VCaP (cell line): ENCODE data around the gene CDAN1.

Experiments
- H3K27ac ChIP-seq: fragments of 450-650 bp; 2 replicates; pipeline ENCODE4 v1.5.1; 2017
- TF ChIP-seq, protein P1 (sequence below): fragments of 450-650 bp; conservative IDR thresholded peaks from 2 replicates; pipeline ENCODE4 v1.5.1; 2017; ENCODE audit warnings: mild to moderate bottlenecking, moderate library complexity

CDAN1 gene

DNA sequence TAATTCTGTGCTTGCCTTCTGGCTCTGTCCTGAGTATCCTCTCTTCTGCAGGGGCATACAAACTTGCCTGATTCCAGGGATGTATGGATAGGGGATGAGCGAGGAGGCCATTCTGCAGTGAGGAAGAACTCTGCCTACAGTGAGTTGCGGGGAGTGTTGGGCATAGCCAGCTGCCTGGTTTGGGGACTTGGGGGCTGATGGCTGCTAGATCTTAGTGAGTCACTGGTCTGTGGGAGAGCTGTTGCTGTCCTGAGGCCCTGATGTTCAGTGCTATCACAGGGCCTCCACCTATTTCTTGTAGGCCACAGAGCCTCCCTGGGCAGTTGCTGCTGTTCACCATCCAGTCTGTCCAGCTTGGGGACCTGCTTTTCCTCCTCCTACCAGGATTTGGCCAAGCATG, 20.3 kb downstream of the CDAN1 start:
- TF ChIP-seq, protein P1, sequence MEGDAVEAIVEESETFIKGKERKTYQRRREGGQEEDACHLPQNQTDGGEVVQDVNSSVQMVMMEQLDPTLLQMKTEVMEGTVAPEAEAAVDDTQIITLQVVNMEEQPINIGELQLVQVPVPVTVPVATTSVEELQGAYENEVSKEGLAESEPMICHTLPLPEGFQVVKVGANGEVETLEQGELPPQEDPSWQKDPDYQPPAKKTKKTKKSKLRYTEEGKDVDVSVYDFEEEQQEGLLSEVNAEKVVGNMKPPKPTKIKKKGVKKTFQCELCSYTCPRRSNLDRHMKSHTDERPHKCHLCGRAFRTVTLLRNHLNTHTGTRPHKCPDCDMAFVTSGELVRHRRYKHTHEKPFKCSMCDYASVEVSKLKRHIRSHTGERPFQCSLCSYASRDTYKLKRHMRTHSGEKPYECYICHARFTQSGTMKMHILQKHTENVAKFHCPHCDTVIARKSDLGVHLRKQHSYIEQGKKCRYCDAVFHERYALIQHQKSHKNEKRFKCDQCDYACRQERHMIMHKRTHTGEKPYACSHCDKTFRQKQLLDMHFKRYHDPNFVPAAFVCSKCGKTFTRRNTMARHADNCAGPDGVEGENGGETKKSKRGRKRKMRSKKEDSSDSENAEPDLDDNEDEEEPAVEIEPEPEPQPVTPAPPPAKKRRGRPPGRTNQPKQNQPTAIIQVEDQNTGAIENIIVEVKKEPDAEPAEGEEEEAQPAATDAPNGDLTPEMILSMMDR, result no peak
- H3K27ac ChIP-seq, result no peak overlapping the region

DNA sequence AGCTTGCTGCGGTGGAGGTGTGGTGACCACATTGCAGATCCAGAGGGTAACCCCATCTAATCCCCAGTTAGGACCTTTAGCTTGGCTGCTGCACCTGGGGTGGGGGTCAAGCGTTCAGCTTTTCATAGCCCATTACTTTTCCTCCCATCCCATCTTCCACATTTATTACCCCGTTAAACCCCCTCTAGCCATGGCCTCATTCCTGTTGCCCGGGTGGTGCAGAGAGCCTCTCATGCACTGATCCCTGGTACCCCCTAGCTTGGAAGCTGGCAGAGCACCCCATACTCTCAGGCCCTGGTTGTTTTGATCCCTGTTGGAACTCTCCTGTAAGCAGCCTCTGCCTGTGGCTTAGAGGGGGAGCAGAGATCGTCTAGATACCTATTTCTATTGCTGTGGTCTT, 20.8 kb downstream of the CDAN1 start:
- TF ChIP-seq, protein P1, result no peak

DNA sequence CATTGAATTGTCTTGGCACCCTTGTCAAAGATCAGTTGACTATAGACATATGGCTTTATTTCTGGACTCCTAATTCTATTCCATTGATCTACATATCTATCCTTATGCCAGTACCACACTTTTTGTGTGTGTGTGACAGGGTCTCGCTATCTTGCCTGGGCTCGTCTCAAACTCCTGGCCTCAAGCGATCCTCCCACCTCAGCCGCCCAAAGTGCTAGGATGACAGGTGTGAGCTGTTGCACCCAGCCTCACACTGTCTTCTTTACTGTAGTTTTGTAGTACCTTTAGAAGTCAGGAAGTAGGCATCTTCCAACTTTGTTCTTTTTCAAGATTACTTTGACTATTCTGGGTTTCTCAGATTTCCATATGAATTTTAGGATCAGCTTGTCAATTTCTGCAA, 24.3 kb downstream of the CDAN1 start:
- TF ChIP-seq, protein P1, result no peak
- H3K27ac ChIP-seq, result no peak overlapping the region

More for the DNA sequence above, 20.8 kb downstream of the CDAN1 start:
- no peak overlapping the region for H3K27ac ChIP-seq

DNA sequence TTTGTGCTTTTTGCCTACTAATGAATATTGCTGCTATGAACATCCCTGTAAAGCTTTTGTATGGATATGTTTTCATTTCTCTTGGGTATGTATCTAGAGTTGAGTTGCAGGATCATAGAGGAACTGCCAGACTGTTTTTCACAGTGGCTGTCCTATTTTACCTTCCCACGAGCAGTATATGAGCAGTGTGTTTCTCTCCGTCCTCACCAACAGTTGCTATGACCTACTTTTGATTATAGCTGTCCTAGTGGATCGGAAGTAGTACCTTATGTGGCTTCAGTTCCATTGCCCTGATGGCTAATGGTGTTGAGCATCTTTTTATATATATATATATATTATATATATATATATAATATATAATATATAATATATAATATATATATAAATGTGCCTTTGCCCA, 25.2 kb downstream of the CDAN1 start:
- no peak overlapping the region for H3K27ac ChIP-seq
- TF ChIP-seq, protein P1, result no peak

DNA sequence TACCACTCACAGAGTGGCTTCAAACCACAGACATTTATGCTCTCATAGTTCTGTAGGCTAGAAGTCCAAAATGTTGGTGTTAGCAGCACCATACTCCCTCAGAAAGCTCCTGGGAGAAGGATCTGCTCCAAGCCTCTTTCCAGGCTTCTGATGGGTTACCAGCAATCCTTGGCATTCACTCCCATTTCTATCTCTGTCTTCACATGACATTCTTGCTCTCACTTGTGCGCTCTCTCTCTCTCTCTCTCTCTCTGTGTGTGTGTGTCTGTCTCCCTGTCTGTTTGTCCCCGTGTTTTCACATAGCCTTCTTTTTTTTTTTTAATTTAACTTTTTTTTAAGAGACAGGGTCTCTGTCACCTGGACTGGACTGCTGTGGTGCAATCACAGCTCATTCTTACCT, 26.3 kb downstream of the CDAN1 start:
- TF ChIP-seq, protein P1, result no peak
- no peak overlapping the region for H3K27ac ChIP-seq

DNA sequence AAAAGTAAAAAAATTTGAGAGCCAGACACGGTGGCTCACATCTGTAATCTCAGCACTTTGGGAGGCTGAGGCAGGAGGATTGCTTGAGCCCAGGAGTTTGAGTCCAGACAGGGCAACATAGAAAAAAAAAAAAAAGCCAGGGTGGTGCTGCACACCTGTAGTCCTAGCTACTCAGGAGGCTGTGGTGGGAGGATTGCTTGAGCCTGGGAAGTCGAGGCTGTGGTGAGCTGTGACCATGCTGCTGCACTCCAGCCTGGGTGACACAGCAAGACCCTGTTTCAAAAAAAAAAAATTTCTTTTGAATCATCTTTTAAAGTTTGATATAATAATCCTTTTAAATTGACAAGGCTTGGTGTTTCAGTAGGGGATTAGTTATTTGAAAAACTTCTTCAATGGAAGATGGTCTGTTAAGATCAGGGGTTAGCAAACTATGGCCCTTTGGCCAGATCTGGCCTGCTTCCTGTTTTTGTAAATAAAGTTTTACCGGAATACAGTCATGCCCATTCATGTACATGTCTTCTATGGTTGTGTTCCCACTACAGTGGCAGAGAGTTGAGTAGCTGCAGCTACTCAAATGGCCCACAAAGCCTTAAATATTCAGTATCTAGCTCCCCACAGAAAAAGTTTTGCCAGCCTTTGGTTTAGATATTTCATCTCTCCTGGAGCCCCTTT, 28.9 kb downstream of the CDAN1 start:
- TF ChIP-seq, protein P1, result no peak
- peak overlapping the region; percentile 8; the same call in 1 of the 2 replicates for H3K27ac ChIP-seq

DNA sequence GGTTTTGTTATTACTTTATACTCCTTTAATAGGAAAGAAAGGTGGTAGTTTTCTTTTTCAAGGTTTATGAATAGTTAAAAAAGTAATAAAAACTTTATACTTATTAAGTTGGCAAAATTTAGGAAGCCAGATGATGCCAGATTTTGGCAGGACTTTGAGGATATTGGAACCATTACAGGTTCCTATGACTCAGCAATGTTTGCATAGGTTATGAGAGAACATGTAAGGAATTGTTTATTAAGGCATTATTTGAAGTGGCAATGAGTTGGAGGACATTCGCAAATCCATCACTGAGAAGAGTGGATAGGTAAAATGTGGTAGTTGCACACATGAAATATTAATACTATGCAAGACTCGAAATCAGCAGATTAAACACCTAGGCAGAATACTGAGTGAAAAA, 29.9 kb downstream of the CDAN1 start:
- TF ChIP-seq, protein P1, result no peak

More for the DNA sequence above, 29.9 kb downstream of the CDAN1 start:
- H3K27ac ChIP-seq, result peak overlapping the region; percentile 34; the same call in 1 of the 2 replicates
